Trophoblast cell (in vitro differentiated cells and primary cell): ENCODE measurements around the gene TLE4.

ENCODE experiments used
- DNase-seq, 2 donors: peaks; one replicate each; pipeline ENCODE4 v3.0.0-alpha.2; 2016
- H2AFZ ChIP-seq: 2 replicates; pipeline ENCODE4 v1.6.1; 2013; ENCODE audit warnings: low read length, moderate library complexity, mild to moderate bottlenecking; ENCODE audit not compliant: insufficient read depth, poor library complexity
- H2AK5ac ChIP-seq: 2 replicates; pipeline ENCODE4 v1.6.1; 2013; ENCODE audit warnings: mild to moderate bottlenecking, low read length
- H2BK120ac ChIP-seq: 2 replicates; pipeline ENCODE4 v1.6.1; 2013; ENCODE audit warnings: low read length, mild to moderate bottlenecking, moderate library complexity; ENCODE audit not compliant: insufficient read depth, poor library complexity
- H2BK12ac ChIP-seq: 2 replicates; pipeline ENCODE4 v1.6.1; 2013; ENCODE audit warnings: mild to moderate bottlenecking, low read length, moderate library complexity
- H2BK5ac ChIP-seq: 2 replicates; pipeline ENCODE4 v1.6.1; 2013; ENCODE audit warnings: low read length, low read depth, moderate library complexity, mild to moderate bottlenecking; ENCODE audit not compliant: poor library complexity
- H3K14ac ChIP-seq: 2 replicates; pipeline ENCODE4 v1.6.1; 2013; ENCODE audit warnings: mild to moderate bottlenecking, low read length
- H3K18ac ChIP-seq: 2 replicates; pipeline ENCODE4 v1.6.1; 2013; ENCODE audit warnings: mild to moderate bottlenecking, low read length
- H3K23ac ChIP-seq: 2 replicates; pipeline ENCODE4 v1.6.1; 2013; ENCODE audit warnings: low read length
- H3K27ac ChIP-seq: 2 replicates; pipeline ENCODE4 v1.5.1; 2013; ENCODE audit warnings: low read depth, mild to moderate bottlenecking, inconsistent platforms, low read length, moderate library complexity
- H3K27me3 ChIP-seq: 2 replicates; pipeline ENCODE4 v1.6.1; 2013; ENCODE audit warnings: inconsistent platforms, mild to moderate bottlenecking, low read length, moderate library complexity; ENCODE audit not compliant: insufficient read depth
- H3K36me3 ChIP-seq, 2 experiments: 1 replicate in 1 of 2; 2 replicates in 1 of 2; pipeline ENCODE4 v1.6.1; 2013; ENCODE audit warnings: low read length in 2 of 2, mild to moderate bottlenecking in 2 of 2, moderate library complexity in 1 of 2; ENCODE audit not compliant: insufficient read depth in 2 of 2, control insufficient read depth in 1 of 2
- H3K4ac ChIP-seq: 2 replicates; pipeline ENCODE4 v1.6.1; 2013; ENCODE audit warnings: low read depth, mild to moderate bottlenecking, low read length, moderate library complexity
- H3K4me1 ChIP-seq, 2 experiments: 1 replicate in 1 of 2; 2 replicates in 1 of 2; pipeline ENCODE4 v1.6.1; 2013; ENCODE audit warnings: low read length in 2 of 2, mild to moderate bottlenecking in 2 of 2, moderate library complexity in 1 of 2; ENCODE audit not compliant: insufficient read depth in 2 of 2, control insufficient read depth in 1 of 2
- H3K4me2 ChIP-seq: 2 replicates; pipeline ENCODE4 v1.6.1; 2013; ENCODE audit warnings: inconsistent platforms, mild to moderate bottlenecking, low read length, moderate library complexity
- H3K4me3 ChIP-seq: 2 replicates; pipeline ENCODE4 v1.5.1; 2013; ENCODE audit warnings: mild to moderate bottlenecking, low read depth, low read length, inconsistent platforms
- H3K79me1 ChIP-seq: one replicate; pipeline ENCODE4 v1.6.1; 2013; ENCODE audit warnings: low read length
- H3K79me2 ChIP-seq: 2 replicates; pipeline ENCODE4 v1.6.1; 2013; ENCODE audit warnings: low read length, mild to moderate bottlenecking; ENCODE audit not compliant: control insufficient read depth, insufficient read depth, poor library complexity
- H3K9ac ChIP-seq: 2 replicates; pipeline ENCODE4 v1.6.1; 2013; ENCODE audit warnings: mild to moderate bottlenecking, low read length
- H3K9me3 ChIP-seq: 2 replicates; pipeline ENCODE4 v1.6.1; 2013; ENCODE audit warnings: low read depth, mild to moderate bottlenecking, control low read depth, inconsistent platforms, low read length; ENCODE audit not compliant: insufficient read depth
- H4K12ac ChIP-seq: 2 replicates; pipeline ENCODE4 v1.6.1; 2013; ENCODE audit warnings: low read depth, mild to moderate bottlenecking, low read length, moderate library complexity
- H4K8ac ChIP-seq: 2 replicates; pipeline ENCODE4 v1.6.1; 2013; ENCODE audit warnings: low read depth, mild to moderate bottlenecking, low read length, moderate library complexity
- H4K91ac ChIP-seq: one replicate; pipeline ENCODE4 v1.6.1; 2013; ENCODE audit warnings: low read depth, mild to moderate bottlenecking, low read length, moderate library complexity
- WGBS: extraction: QIAGEN DNeasy Blood & Tissue Kit; methylation state at CpG from one replicate; pipeline ENCODE4 v1.1.7; 2013; ENCODE audit warnings: missing lambda C conversion rate; ENCODE audit not compliant: insufficient read length, insufficient coverage; ENCODE audit errors: extremely low coverage; 5-methylcytosine and 5-hydroxymethylcytosine counted together

Gene TLE4

GRCh38 chr9:79562749-79563386 is 8.9 kb upstream of the TLE4 start:
- Histone ChIP-seq H3K4me2 (no peak overlapping the region), H3K9me3 (no peaks in the 10 kb centered on the region), H2BK12ac (no peak overlapping the region), H3K79me1 (no peaks in the 10 kb centered on the region), H3K18ac (no peak overlapping the region), H4K91ac (no peak overlapping the region), H2AFZ (no peak overlapping the region), H3K9ac (no peak overlapping the region), H3K14ac (no peak overlapping the region), H3K4ac (no peak overlapping the region), H3K4me1 (peaks cover 0 to 3% of the 10 kb centered on the region in 2 experiments), H3K27me3 (no peaks in the 10 kb centered on the region), H3K36me3 (no peaks in the 10 kb centered on the region), H2BK120ac (no peak overlapping the region), H3K4me3 (no peak overlapping the region), H3K79me2 (no peaks in the 10 kb centered on the region), H2AK5ac (no peak overlapping the region), H4K12ac (no peak overlapping the region), H3K23ac (no peak overlapping the region), H2BK5ac (no peak overlapping the region), H3K27ac (no peak overlapping the region), H4K8ac (no peak overlapping the region)
- DNase-seq = peak in 1 of 2 donors; percentile 27
- no CpG with 5 or more reads among the region's 5 CpGs for WGBS

DNA sequence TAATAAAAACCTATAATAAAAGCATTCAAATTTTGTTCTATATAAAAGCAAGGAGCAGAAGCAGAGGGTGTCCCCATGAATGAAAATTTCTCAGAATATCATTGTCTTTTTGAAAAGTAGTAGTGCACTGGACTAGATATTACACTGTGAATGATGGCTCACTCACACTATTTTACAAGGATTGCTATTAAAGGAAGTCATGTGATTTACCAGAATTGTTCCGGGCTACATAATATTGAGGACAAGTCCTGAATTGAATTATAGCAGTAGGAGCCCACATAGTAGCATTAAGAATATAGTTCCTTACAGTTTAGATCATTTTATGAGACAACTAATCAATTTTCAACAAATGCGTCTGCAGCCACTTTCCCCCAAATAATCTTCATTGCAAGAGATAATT is 7.7 kb upstream of the TLE4 start:
- no peak overlapping the region for H3K9ac ChIP-seq
- no peak overlapping the region for H3K23ac ChIP-seq
- H3K9me3 ChIP-seq = no peaks in the 10 kb centered on the region
- H4K8ac ChIP-seq = no peak overlapping the region
- no peak overlapping the region for H4K91ac ChIP-seq
- no peaks in the 10 kb centered on the region for H3K79me1 ChIP-seq
- H3K4ac ChIP-seq = no peak overlapping the region
- H3K14ac ChIP-seq = no peak overlapping the region
- no peaks in the 10 kb centered on the region for H3K27me3 ChIP-seq
- H3K79me2 ChIP-seq = no peaks in the 10 kb centered on the region
- no peak overlapping the region for H3K4me3 ChIP-seq
- no peak for DNase-seq
- H3K4me1 ChIP-seq = peaks cover 0 to 6% of the 10 kb centered on the region in 2 experiments
- no peak overlapping the region for H3K4me2 ChIP-seq
- H4K12ac ChIP-seq = no peak overlapping the region
- H2AFZ ChIP-seq = no peak overlapping the region
- H3K18ac ChIP-seq = no peak overlapping the region
- no peak overlapping the region for H2BK12ac ChIP-seq
- H2BK5ac ChIP-seq = no peak overlapping the region
- H3K27ac ChIP-seq = no peak overlapping the region
- no peaks in the 10 kb centered on the region for H3K36me3 ChIP-seq
- WGBS = no CpG with 5 or more reads among the region's 2 CpGs
- no peak overlapping the region for H2BK120ac ChIP-seq
- H2AK5ac ChIP-seq = no peak overlapping the region

GRCh38 chr9:79565245-79565644 is 6.5 kb upstream of the TLE4 start:
- H4K12ac ChIP-seq = no peak overlapping the region
- peaks cover 0 to 9% of the 10 kb centered on the region in 2 experiments for H3K4me1 ChIP-seq
- peak; percentile 65 to 73 for DNase-seq
- no peaks in the 10 kb centered on the region for H3K36me3 ChIP-seq
- no peak overlapping the region for H3K4ac ChIP-seq
- no CpG with 5 or more reads among the region's 2 CpGs for WGBS
- H3K18ac ChIP-seq = no peak overlapping the region
- H3K14ac ChIP-seq = no peak overlapping the region
- no peak overlapping the region for H2AFZ ChIP-seq
- no peak overlapping the region for H2BK5ac ChIP-seq
- no peaks in the 10 kb centered on the region for H3K9me3 ChIP-seq
- H3K79me2 ChIP-seq = no peaks in the 10 kb centered on the region
- no peak overlapping the region for H3K27ac ChIP-seq
- no peak overlapping the region for H3K4me3 ChIP-seq
- H3K9ac ChIP-seq = no peak overlapping the region
- no peak overlapping the region for H3K23ac ChIP-seq
- H4K8ac ChIP-seq = no peak overlapping the region
- H2BK12ac ChIP-seq = no peak overlapping the region
- no peaks in the 10 kb centered on the region for H3K27me3 ChIP-seq
- H4K91ac ChIP-seq = no peak overlapping the region
- peaks cover 2% of the 10 kb centered on the region for H3K79me1 ChIP-seq
- H2BK120ac ChIP-seq = no peak overlapping the region
- H3K4me2 ChIP-seq = no peak overlapping the region
- H2AK5ac ChIP-seq = no peak overlapping the region

DNA sequence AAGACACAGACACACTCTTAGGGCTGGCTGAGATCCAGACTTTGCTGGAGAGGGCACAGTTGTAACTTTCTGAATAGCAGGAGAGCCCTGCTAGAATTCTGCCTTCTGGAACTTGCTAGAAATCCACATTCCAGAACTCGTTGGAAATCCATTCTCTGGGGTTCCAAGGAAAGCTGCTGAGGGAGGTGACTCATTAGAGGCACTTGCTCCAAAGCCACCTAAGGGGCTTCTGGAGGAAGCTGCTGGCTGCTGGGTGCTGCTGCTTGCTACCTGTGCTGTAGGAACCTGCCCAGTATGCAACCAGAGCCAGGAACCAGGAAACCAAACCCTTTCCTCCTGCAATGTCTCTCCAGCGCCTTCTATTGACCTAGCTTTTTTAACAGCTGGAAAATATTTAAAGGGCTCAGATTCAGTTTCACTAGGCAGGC is 4.1 kb upstream of the TLE4 start:
- H4K8ac ChIP-seq = no peak overlapping the region
- H2BK120ac ChIP-seq = no peak overlapping the region
- WGBS = no CpG with 5 or more reads among the region's 2 CpGs
- peaks cover 0 to 9% of the 10 kb centered on the region in 2 experiments for H3K4me1 ChIP-seq
- no peak overlapping the region for H3K14ac ChIP-seq
- no peak overlapping the region for H3K4me3 ChIP-seq
- H4K91ac ChIP-seq = no peak overlapping the region
- H3K4ac ChIP-seq = no peak overlapping the region
- H3K27me3 ChIP-seq = no peaks in the 10 kb centered on the region
- no peak overlapping the region for H2AFZ ChIP-seq
- no peak overlapping the region for H3K4me2 ChIP-seq
- peaks cover 18% of the 10 kb centered on the region for H3K79me1 ChIP-seq
- no peak overlapping the region for H2BK12ac ChIP-seq
- H2AK5ac ChIP-seq = no peak overlapping the region
- no peak overlapping the region for H3K18ac ChIP-seq
- peaks cover 5% of the 10 kb centered on the region for H3K79me2 ChIP-seq
- no peak overlapping the region for H4K12ac ChIP-seq
- H3K9me3 ChIP-seq = no peaks in the 10 kb centered on the region
- H2BK5ac ChIP-seq = no peak overlapping the region
- H3K36me3 ChIP-seq = no peaks in the 10 kb centered on the region
- H3K23ac ChIP-seq = no peak overlapping the region
- no peak overlapping the region for H3K27ac ChIP-seq
- DNase-seq = peak; percentile 94 to 95
- H3K9ac ChIP-seq = no peak overlapping the region
